ENCODE results near the gene CCL23. TPM values are rescaled to one million over a fixed set of nuclear protein-coding genes. Genes with fewer than 3 reads are reported as not detected.

Gene CCL23
- total RNA-seq, 1 experiment from 2014 or later = not detected

- DNase-seq = no peak
- Histone ChIP-seq H2BK15ac (ENCODE audit: low read depth, low read length) (no peak overlapping the region), H2BK120ac (ENCODE audit: low read depth, low read length, poor library complexity, severe bottlenecking) (no peak overlapping the region), H3K4me2 (ENCODE audit: insufficient read depth, insufficient read length, low read length) (no peak overlapping the region), H2BK5ac (ENCODE audit: insufficient read length, low read length) (no peak overlapping the region), H2BK20ac (ENCODE audit: low read depth, low read length, poor library complexity, severe bottlenecking) (no peak overlapping the region), H4K8ac (replicated peaks; ENCODE audit: insufficient read length, low read depth, low read length) (no peak overlapping the region), H3K9me3 (ENCODE audit: control insufficient read depth, low read depth, low read length) (no peaks in the 10 kb centered on the region), H4K5ac (ENCODE audit: insufficient read length, low read depth, low read length) (no peak overlapping the region), H3K18ac (ENCODE audit: insufficient read length, low read depth, low read length) (no peak overlapping the region), H3K56ac (ENCODE audit: insufficient read length, low read depth, low read length) (no peak overlapping the region), H3K14ac (ENCODE audit: insufficient read depth, low read length) (no peak overlapping the region), H3K23me2 (ENCODE audit: insufficient read length, low read depth, low read length, poor library complexity, severe bottlenecking) (no peaks in the 10 kb centered on the region), H3K79me1 (ENCODE audit: insufficient read depth, low read depth, low read length, poor library complexity, severe bottlenecking) (no peaks in the 10 kb centered on the region), H3K27me3 (ENCODE audit: insufficient read depth, low read length) (no peaks in the 10 kb centered on the region), H3K27ac (ENCODE audit: insufficient read length, low read depth, low read length) (no peak overlapping the region), H3T11ph (ENCODE audit: low read length) (no peak overlapping the region), H2BK12ac (ENCODE audit: insufficient read length, low read depth, low read length) (no peak overlapping the region), H2AK5ac (ENCODE audit: insufficient read length, low read length) (no peak overlapping the region), H3K79me2 (ENCODE audit: insufficient read depth, low read length) (no peaks in the 10 kb centered on the region), H4K20me1 (ENCODE audit: control insufficient read depth, insufficient read depth, insufficient read length) (no peaks in the 10 kb centered on the region), H4K91ac (ENCODE audit: insufficient read length, low read depth, low read length) (no peak overlapping the region), H3K4ac (ENCODE audit: low read depth, low read length) (no peak overlapping the region), H3K4me1 (ENCODE audit: insufficient read depth, low read length) (no peaks in the 10 kb centered on the region), H2AFZ (ENCODE audit: low read length) (no peak overlapping the region), H3K9ac (ENCODE audit: extremely low read depth, insufficient read length, low read length) (no peak overlapping the region), H3K23ac (ENCODE audit: insufficient read length, low read depth, low read length) (no peak overlapping the region)
- no peaks in the 10 kb centered on the region for H3K4me1 Mint-ChIP-seq
- no peak overlapping the region for H3K4me3 Mint-ChIP-seq
- H3K27me3 Mint-ChIP-seq (ENCODE audit: low read depth) = peaks cover 2% of the 10 kb centered on the region; the same call in 1 of the 2 replicates
- no peak for TF ChIP-seq CTCF (conservative IDR thresholded peaks at IDR 0.05)
- no peak overlapping the region for H3K27ac Mint-ChIP-seq
- H3K9me3 Mint-ChIP-seq = no peaks in the 10 kb centered on the region; a peak in 2 of 5 replicates
- H3K36me3 Mint-ChIP-seq (ENCODE audit: insufficient read depth in 1 of 3, low read depth in 3 of 3) = 0 out of 7 replicates have a peak, but pooled peaks cover 0 to 2% (median 0%) of the 10 kb centered on the region in 3 experiments
Measured at GRCh38 chr17:36057911-36058310, 40.1 kb upstream of the CCL23 start.
